Mesendoderm (in vitro differentiated cells): Measurements from ENCODE around the gene VEGFB.

Experiments
- DNase-seq: peaks from one replicate; pipeline ENCODE4 v3.0.0; 2013
- H2AK5ac ChIP-seq: 2 replicates; pipeline ENCODE4 v1.6.1; 2013; ENCODE audit warnings: low read length, inconsistent platforms
- H2BK120ac ChIP-seq: 2 replicates; pipeline ENCODE4 v1.6.1; 2013; ENCODE audit warnings: low read depth, mild to moderate bottlenecking, low read length, moderate library complexity, mixed read lengths
- H2BK15ac ChIP-seq: replicated peaks from 2 replicates; pipeline ENCODE4 v1.6.1; 2013; ENCODE audit warnings: low read depth, mild to moderate bottlenecking, moderate library complexity
- H2BK5ac ChIP-seq: 2 replicates; pipeline ENCODE4 v1.6.1; 2013; ENCODE audit warnings: low read length, inconsistent platforms
- H3K18ac ChIP-seq: 2 replicates; pipeline ENCODE4 v1.6.1; 2013; ENCODE audit warnings: mild to moderate bottlenecking, low read length, mixed read lengths
- H3K23ac ChIP-seq: one replicate; pipeline ENCODE4 v1.6.1; 2013; ENCODE audit warnings: low read length
- H3K27ac ChIP-seq: 2 replicates; pipeline ENCODE4 v1.5.1; 2013; ENCODE audit warnings: low read depth, mild to moderate bottlenecking, inconsistent platforms, low read length, moderate library complexity
- H3K27me3 ChIP-seq: 2 replicates; pipeline ENCODE4 v1.6.1; 2013; ENCODE audit warnings: low read length, control low read depth, mild to moderate bottlenecking, inconsistent platforms; ENCODE audit not compliant: insufficient read depth, poor library complexity
- H3K36me3 ChIP-seq: 2 replicates; pipeline ENCODE4 v1.6.1; 2013; ENCODE audit warnings: low read length, inconsistent platforms; ENCODE audit not compliant: control insufficient read depth, insufficient read depth
- H3K4ac ChIP-seq: one replicate; pipeline ENCODE4 v1.6.1; 2013; ENCODE audit warnings: low read depth, mild to moderate bottlenecking, low read length, moderate library complexity
- H3K4me1 ChIP-seq: 2 replicates; pipeline ENCODE4 v1.6.1; 2013; ENCODE audit warnings: low read depth, low read length, inconsistent platforms; ENCODE audit not compliant: control insufficient read depth
- H3K4me2 ChIP-seq: 2 replicates; pipeline ENCODE4 v1.6.1; 2013; ENCODE audit warnings: low read length
- H3K4me3 ChIP-seq: 2 replicates; pipeline ENCODE4 v1.5.1; 2013; ENCODE audit warnings: mild to moderate bottlenecking, low read length
- H3K56ac ChIP-seq: one replicate; pipeline ENCODE4 v1.6.1; 2013; ENCODE audit warnings: low read length
- H3K79me1 ChIP-seq: 2 replicates; pipeline ENCODE4 v1.6.1; 2013; ENCODE audit warnings: low read length, inconsistent platforms
- H3K79me2 ChIP-seq: 2 replicates; pipeline ENCODE4 v1.6.1; 2013; ENCODE audit warnings: mild to moderate bottlenecking, low read length; ENCODE audit not compliant: control insufficient read depth, insufficient read depth
- H3K9ac ChIP-seq: 2 replicates; pipeline ENCODE4 v1.6.1; 2013; ENCODE audit warnings: low read length, inconsistent platforms
- H4K5ac ChIP-seq: one replicate; pipeline ENCODE4 v1.6.1; 2013; ENCODE audit warnings: low read length
- H4K8ac ChIP-seq: one replicate; pipeline ENCODE4 v1.6.1; 2013; ENCODE audit warnings: low read depth, mild to moderate bottlenecking, control low read depth, low read length, moderate library complexity
- WGBS: extraction: QIAGEN DNeasy Blood & Tissue Kit; methylation state at CpG from one replicate; pipeline ENCODE4 v1.1.7; 2013; ENCODE audit warnings: low lambda C conversion rate, missing lambda C conversion rate; ENCODE audit not compliant: insufficient coverage; ENCODE audit errors: extremely low coverage; 5-methylcytosine and 5-hydroxymethylcytosine counted together

The VEGFB gene

GRCh38 chr11:64219354-64219684, 15.1 kb upstream of the VEGFB start:
- Histone ChIP-seq H3K9ac (no peak overlapping the region), H3K56ac (no peak overlapping the region), H3K4me3 (no peak overlapping the region), H2BK15ac (no peak overlapping the region), H3K4me1 (no peaks in the 10 kb centered on the region), H3K4me2 (no peak overlapping the region), H3K23ac (no peak overlapping the region), H3K4ac (no peak overlapping the region), H2BK120ac (no peak overlapping the region), H3K79me2 (no peaks in the 10 kb centered on the region), H4K8ac (no peak overlapping the region), H4K5ac (no peak overlapping the region), H2AK5ac (no peak overlapping the region), H2BK5ac (no peak overlapping the region), H3K18ac (no peak overlapping the region), H3K27me3 (no peaks in the 10 kb centered on the region), H3K36me3 (no peaks in the 10 kb centered on the region), H3K27ac (no peak overlapping the region), H3K79me1 (no peaks in the 10 kb centered on the region)
- DNase-seq = no peak
- no CpG with 5 or more reads among the region's 7 CpGs for WGBS

GRCh38 chr11:64219755-64220154, 14.6 kb upstream of the VEGFB start:
- no peak overlapping the region for H3K9ac ChIP-seq
- no peaks in the 10 kb centered on the region for H3K79me2 ChIP-seq
- H2BK120ac ChIP-seq = no peak overlapping the region
- no peak overlapping the region for H3K18ac ChIP-seq
- H3K56ac ChIP-seq = no peak overlapping the region
- H3K4me3 ChIP-seq = no peak overlapping the region
- no peaks in the 10 kb centered on the region for H3K4me1 ChIP-seq
- no peak overlapping the region for H3K4ac ChIP-seq
- WGBS = no CpG with 5 or more reads among the region's 10 CpGs
- no peak overlapping the region for H2BK15ac ChIP-seq
- no peak overlapping the region for H4K5ac ChIP-seq
- no peak overlapping the region for H3K4me2 ChIP-seq
- H2AK5ac ChIP-seq = no peak overlapping the region
- DNase-seq = no peak
- H3K36me3 ChIP-seq = no peaks in the 10 kb centered on the region
- no peaks in the 10 kb centered on the region for H3K79me1 ChIP-seq
- H3K27me3 ChIP-seq = no peaks in the 10 kb centered on the region
- no peak overlapping the region for H3K27ac ChIP-seq
- H3K23ac ChIP-seq = no peak overlapping the region
- no peak overlapping the region for H4K8ac ChIP-seq
- H2BK5ac ChIP-seq = no peak overlapping the region

- H3K18ac ChIP-seq = no peak overlapping the region
- no peak overlapping the region for H3K9ac ChIP-seq
- no peak overlapping the region for H3K4me2 ChIP-seq
- DNase-seq = no peak
- no peaks in the 10 kb centered on the region for H3K79me1 ChIP-seq
- no peaks in the 10 kb centered on the region for H3K79me2 ChIP-seq
- H2BK120ac ChIP-seq = no peak overlapping the region
- H3K4me3 ChIP-seq = no peak overlapping the region
- no CpG with 5 or more reads among the region's 17 CpGs for WGBS
- H3K4me1 ChIP-seq = no peaks in the 10 kb centered on the region
- no peak overlapping the region for H2BK15ac ChIP-seq
- H4K5ac ChIP-seq = no peak overlapping the region
- no peak overlapping the region for H3K27ac ChIP-seq
- no peak overlapping the region for H3K56ac ChIP-seq
- no peak overlapping the region for H3K4ac ChIP-seq
- no peak overlapping the region for H2AK5ac ChIP-seq
- H4K8ac ChIP-seq = no peak overlapping the region
- H3K27me3 ChIP-seq = no peaks in the 10 kb centered on the region
- H3K23ac ChIP-seq = no peak overlapping the region
- no peaks in the 10 kb centered on the region for H3K36me3 ChIP-seq
- no peak overlapping the region for H2BK5ac ChIP-seq
Observed at GRCh38 chr11:64220271-64220670, 14.1 kb upstream of the VEGFB start.

- no CpG with 5 or more reads among the region's 14 CpGs for WGBS
- DNase-seq = no peak
- no peak overlapping the region for H3K27ac ChIP-seq
Observed at GRCh38 chr11:64220798-64221197, 13.6 kb upstream of the VEGFB start.

GRCh38 chr11:64222651-64223000, 11.8 kb upstream of the VEGFB start:
- Histone ChIP-seq H3K79me2 (no peaks in the 10 kb centered on the region), H3K23ac (no peak overlapping the region), H4K5ac (no peak overlapping the region), H3K79me1 (peaks cover 4% of the 10 kb centered on the region), H3K4ac (no peak overlapping the region), H3K56ac (no peak overlapping the region), H2BK15ac (no peak overlapping the region), H2BK120ac (no peak overlapping the region), H3K18ac (no peak overlapping the region), H3K4me3 (no peak overlapping the region), H2AK5ac (no peak overlapping the region), H3K27me3 (no peaks in the 10 kb centered on the region), H3K4me1 (peaks cover 2% of the 10 kb centered on the region), H3K9ac (no peak overlapping the region), H3K36me3 (no peaks in the 10 kb centered on the region), H3K4me2 (no peak overlapping the region), H2BK5ac (no peak overlapping the region), H4K8ac (no peak overlapping the region), H3K27ac (no peak overlapping the region)
- WGBS = no CpG with 5 or more reads among the region's 9 CpGs
- no peak for DNase-seq

More at GRCh38 chr11:64220798-64221197, 13.6 kb upstream of the VEGFB start:
- no peaks in the 10 kb centered on the region for H3K79me1 ChIP-seq
- H3K4me3 ChIP-seq = no peak overlapping the region
- no peak overlapping the region for H2BK5ac ChIP-seq
- no peak overlapping the region for H2BK15ac ChIP-seq
- H3K18ac ChIP-seq = no peak overlapping the region
- no peak overlapping the region for H4K8ac ChIP-seq
- no peak overlapping the region for H4K5ac ChIP-seq
- H3K79me2 ChIP-seq = no peaks in the 10 kb centered on the region
- H3K4ac ChIP-seq = no peak overlapping the region
- no peaks in the 10 kb centered on the region for H3K36me3 ChIP-seq
- H3K23ac ChIP-seq = no peak overlapping the region
- no peak overlapping the region for H3K9ac ChIP-seq
- no peak overlapping the region for H3K4me2 ChIP-seq
- no peak overlapping the region for H2AK5ac ChIP-seq
- H3K27me3 ChIP-seq = no peaks in the 10 kb centered on the region
- H3K56ac ChIP-seq = no peak overlapping the region
- no peak overlapping the region for H2BK120ac ChIP-seq
- H3K4me1 ChIP-seq = no peaks in the 10 kb centered on the region

GRCh38 chr11:64223001-64223651, 11.3 kb upstream of the VEGFB start:
- no peak overlapping the region for H3K18ac ChIP-seq
- no CpG with 5 or more reads among the region's 24 CpGs for WGBS
- no peak overlapping the region for H3K27ac ChIP-seq
- H2BK120ac ChIP-seq = no peak overlapping the region
- H2AK5ac ChIP-seq = no peak overlapping the region
- H3K23ac ChIP-seq = no peak overlapping the region
- no peak overlapping the region for H3K56ac ChIP-seq
- H3K4me3 ChIP-seq = no peak overlapping the region
- no peak overlapping the region for H3K4me2 ChIP-seq
- DNase-seq = no peak
- H2BK15ac ChIP-seq = no peak overlapping the region
- no peak overlapping the region for H3K9ac ChIP-seq
- H4K5ac ChIP-seq = no peak overlapping the region
- no peaks in the 10 kb centered on the region for H3K79me2 ChIP-seq
- H3K27me3 ChIP-seq = no peaks in the 10 kb centered on the region
- no peak overlapping the region for H4K8ac ChIP-seq
- no peaks in the 10 kb centered on the region for H3K36me3 ChIP-seq
- H2BK5ac ChIP-seq = no peak overlapping the region
- peaks cover 4% of the 10 kb centered on the region for H3K79me1 ChIP-seq
- no peak overlapping the region for H3K4ac ChIP-seq
- peaks cover 2% of the 10 kb centered on the region for H3K4me1 ChIP-seq
